Lower leg skin (tissue), 4 donors: ENCODE data around the gene PDE8A. TPM values are rescaled to one million over a fixed set of nuclear protein-coding genes. Genes with fewer than 3 reads are reported as not detected.
"Not testable (repeated sequence)": the region's sequence is repeated elsewhere in the genome, so short reads cannot be mapped to it uniquely, and the experiment has no call there.

Source experiments
- DNase-seq, 2 donors: peaks; one replicate each; pipeline ENCODE4 v3.0.0-alpha.2; 2019; ENCODE audit warnings: low spot score in 2 of 2
- H3K4me3 ChIP-seq: fragments of 200-600 bp; sonication (generic); 2 replicates; pipeline ENCODE4 v1.5.1; 2017; ENCODE audit warnings: mild to moderate bottlenecking, low read depth; ENCODE audit not compliant: poor library complexity, severe bottlenecking
- POLR2A ChIP-seq, 2 donors: fragments of 450-650 bp; IDR thresholded peaks; one replicate each; pipeline ENCODE4 v1.6.1; 2016 to 2017; ENCODE audit warnings: antibody characterized with exemption in 2 of 2, mild to moderate bottlenecking in 1 of 2, moderate library complexity in 1 of 2
- WGBS, 2 donors: methylation state at CpG; one replicate each; pipeline ENCODE4 v1.1.5; 2018; 5-methylcytosine and 5-hydroxymethylcytosine counted together
- intact Hi-C: fragments of 100-400 bp; cut with DNase I; formaldehyde crosslinking; loops from one replicate; pipeline ENCODE4 v1.15.0; 2023; ENCODE audit warnings: low total_unique reads
- total RNA-seq, 4 donors: library from RNA; depleted of rRNA; stranded (reverse); fragments of >200 nt; gene quantifications; one replicate each; pipeline ENCODE4 v1.1.0, GENCODE V29; 2016
- TF ChIP-seq, protein P1 (sequence below), 3 donors: fragments of 450-650 bp; IDR thresholded peaks; one replicate each; pipeline ENCODE4 v1.5.1; 2016; ENCODE audit warnings: antibody characterized with exemption in 3 of 3, mild to moderate bottlenecking in 3 of 3, moderate library complexity in 2 of 3

The PDE8A gene
- total RNA-seq, 4 donors from 2014 or later: 14.7 to 23.1 (median 19.4) TPM

- TF ChIP-seq, protein P1, sequence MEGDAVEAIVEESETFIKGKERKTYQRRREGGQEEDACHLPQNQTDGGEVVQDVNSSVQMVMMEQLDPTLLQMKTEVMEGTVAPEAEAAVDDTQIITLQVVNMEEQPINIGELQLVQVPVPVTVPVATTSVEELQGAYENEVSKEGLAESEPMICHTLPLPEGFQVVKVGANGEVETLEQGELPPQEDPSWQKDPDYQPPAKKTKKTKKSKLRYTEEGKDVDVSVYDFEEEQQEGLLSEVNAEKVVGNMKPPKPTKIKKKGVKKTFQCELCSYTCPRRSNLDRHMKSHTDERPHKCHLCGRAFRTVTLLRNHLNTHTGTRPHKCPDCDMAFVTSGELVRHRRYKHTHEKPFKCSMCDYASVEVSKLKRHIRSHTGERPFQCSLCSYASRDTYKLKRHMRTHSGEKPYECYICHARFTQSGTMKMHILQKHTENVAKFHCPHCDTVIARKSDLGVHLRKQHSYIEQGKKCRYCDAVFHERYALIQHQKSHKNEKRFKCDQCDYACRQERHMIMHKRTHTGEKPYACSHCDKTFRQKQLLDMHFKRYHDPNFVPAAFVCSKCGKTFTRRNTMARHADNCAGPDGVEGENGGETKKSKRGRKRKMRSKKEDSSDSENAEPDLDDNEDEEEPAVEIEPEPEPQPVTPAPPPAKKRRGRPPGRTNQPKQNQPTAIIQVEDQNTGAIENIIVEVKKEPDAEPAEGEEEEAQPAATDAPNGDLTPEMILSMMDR (IDR thresholded peaks at IDR 0.05): no peak
- no peak for TF ChIP-seq POLR2A (IDR thresholded peaks at IDR 0.05)
- intact Hi-C loops: no loop called here
- no peak overlapping the region for H3K4me3 ChIP-seq
- 92 to 100% methylated on average over 1 of the region's 1 CpG for WGBS, 2 donors
- DNase-seq: no peak
These were observed 14.4 kb downstream of the PDE8A start for GRCh38 chr15:84996055-84996454.

- 86 to 95% methylated on average over 5 of the region's 5 CpGs for WGBS, 2 donors
- DNase-seq, H3K4me3 ChIP-seq, intact Hi-C loops: not testable (repeated sequence)
These were observed 15.1 kb downstream of the PDE8A start for GRCh38 chr15:84996714-84997113.

DNA sequence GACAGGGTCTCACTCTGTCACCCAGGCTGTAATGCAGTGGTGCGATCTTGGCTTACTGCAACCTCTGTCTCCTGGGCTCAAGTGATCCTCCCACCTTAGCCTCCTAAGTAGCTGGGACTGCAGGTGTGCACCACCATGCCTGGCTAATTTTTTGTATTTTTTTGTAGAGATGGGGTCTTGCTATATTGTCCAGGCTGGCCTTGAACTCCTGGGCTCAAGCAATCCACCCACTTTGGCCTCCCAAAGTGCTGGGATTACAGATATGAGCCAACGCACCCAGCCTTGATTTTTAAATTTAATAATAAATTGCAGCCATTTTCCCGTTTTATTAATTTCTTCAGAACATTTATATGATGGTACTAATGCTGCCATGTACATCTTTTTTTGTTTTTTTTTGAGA lies 15.6 kb downstream of the PDE8A start:
- WGBS, 2 donors: 60 to 97% methylated on average over 3 of the region's 3 CpGs
- H3K4me3 ChIP-seq, DNase-seq, intact Hi-C loops: not testable (repeated sequence)

DNA sequence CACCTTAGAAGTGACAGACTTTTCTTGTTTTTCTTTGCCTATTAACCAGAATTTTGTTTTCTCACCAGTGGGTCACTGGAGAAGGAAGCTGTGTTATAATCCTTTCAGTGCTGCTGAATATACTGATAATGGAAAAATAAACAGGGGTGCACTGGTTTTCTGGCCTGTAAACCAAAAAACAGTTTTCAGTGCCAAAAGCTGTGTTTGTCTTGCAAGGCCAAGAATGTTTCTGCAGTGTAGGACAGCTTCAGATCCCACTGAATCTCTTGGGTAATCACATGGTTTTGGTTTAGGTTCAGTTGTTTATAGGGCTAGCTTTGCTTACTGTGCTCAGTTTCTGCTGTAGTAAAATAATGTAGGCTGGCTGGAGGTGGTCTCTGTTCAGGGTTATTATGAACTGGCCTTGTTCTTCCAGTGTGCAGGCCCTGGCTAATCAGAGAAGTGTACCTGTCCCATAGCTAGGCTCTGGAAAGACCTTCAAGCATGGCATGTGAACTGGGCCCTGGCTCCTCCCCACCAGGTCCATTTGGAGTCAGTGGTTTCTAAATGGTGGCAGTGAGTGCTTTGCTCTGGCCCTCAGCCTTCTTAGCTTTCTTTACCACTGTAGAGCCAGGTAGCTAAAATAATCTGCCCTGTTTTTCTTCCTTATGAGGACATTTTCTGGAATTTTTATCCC lies 18.7 kb downstream of the PDE8A start:
- H3K4me3 ChIP-seq: no peak overlapping the region
- TF ChIP-seq, protein P1 (IDR thresholded peaks at IDR 0.05): no peak
- TF ChIP-seq POLR2A (IDR thresholded peaks at IDR 0.05): no peak
- no peak for DNase-seq
- intact Hi-C loops: no loop called here

- TF ChIP-seq POLR2A (IDR thresholded peaks at IDR 0.05): no peak
- TF ChIP-seq, protein P1 (IDR thresholded peaks at IDR 0.05): no peak
- intact Hi-C loops: no loop called here
- no peak for DNase-seq
- no peak overlapping the region for H3K4me3 ChIP-seq
- WGBS, 2 donors: 75 to 82% methylated on average over 5 of the region's 5 CpGs
These were observed 19.3 kb downstream of the PDE8A start for GRCh38 chr15:85000937-85001336.

DNA sequence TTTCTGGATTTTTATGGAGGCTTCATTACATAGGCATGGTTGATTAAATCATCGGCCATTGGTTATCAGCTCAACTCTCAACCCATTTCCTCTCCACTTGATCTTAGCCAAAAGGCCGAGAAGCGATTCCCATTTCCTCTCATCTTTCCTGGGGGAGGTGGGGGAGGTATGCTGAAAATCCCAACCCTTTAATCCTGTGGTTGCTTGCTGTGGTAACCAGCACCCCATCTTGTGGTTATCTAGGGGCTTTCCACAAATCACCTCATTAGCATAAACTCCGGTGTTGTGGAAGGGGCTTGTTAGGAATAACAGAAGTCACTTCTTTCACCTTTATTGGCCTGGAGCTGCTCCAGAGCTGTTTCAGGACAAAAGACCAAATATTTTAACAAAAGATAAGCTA lies 20.9 kb downstream of the PDE8A start:
- TF ChIP-seq POLR2A (IDR thresholded peaks at IDR 0.05): no peak
- TF ChIP-seq, protein P1 (IDR thresholded peaks at IDR 0.05): no peak
- no peak for DNase-seq
- intact Hi-C loops: no loop called here
- 78 to 88% methylated on average over 4 of the region's 4 CpGs for WGBS, 2 donors
- no peak overlapping the region for H3K4me3 ChIP-seq
